Ovary (tissue), 9 donors: ENCODE data around the gene PPA1. TPM values are rescaled to one million over a fixed set of nuclear protein-coding genes. Genes with fewer than 3 reads are reported as not detected.

Source experiments
- DNase-seq, 5 donors: peaks; one replicate each; pipeline ENCODE4 v3.0.0-alpha.2; 2019 to 2020
- H3K27ac ChIP-seq, 2 donors: fragments of 200-600 bp; one replicate each; pipeline versions ENCODE4 v1.5.1 to v1.8.0; 2019 to 2022
- H3K27me3 ChIP-seq: fragments of 200-600 bp; one replicate; pipeline ENCODE4 v1.8.0; 2022
- H3K36me3 ChIP-seq: fragments of 200-600 bp; sonication (generic); one replicate; pipeline ENCODE4 v1.5.1; 2019
- H3K4me1 ChIP-seq: one replicate; pipeline ENCODE4 v1.8.1; 2013; ENCODE audit warnings: mild to moderate bottlenecking, moderate library complexity; ENCODE audit not compliant: insufficient read depth
- H3K4me3 ChIP-seq: fragments of 200-600 bp; sonication (generic); one replicate; pipeline ENCODE4 v1.5.1; 2017
- H3K9me3 ChIP-seq, 2 donors: fragments of 200-600 bp in 1 of 2; sonication (generic) in 1 of 2; one replicate each; pipeline versions ENCODE4 v1.5.1 to v1.8.1; 2013 to 2019; ENCODE audit warnings: mild to moderate bottlenecking in 1 of 2, moderate library complexity in 1 of 2
- EP300 ChIP-seq: sonication (generic); formaldehyde crosslinking; IDR thresholded peaks from one replicate; pipeline ENCODE4 v1.6.1; 2017; ENCODE audit warnings: antibody characterized with exemption
- POLR2A ChIP-seq: fragments of 450-650 bp; IDR thresholded peaks from one replicate; pipeline ENCODE4 v1.6.1; 2017; ENCODE audit warnings: antibody characterized with exemption, mild to moderate bottlenecking, moderate library complexity
- WGBS, 3 donors: extraction: QIAGEN DNeasy Blood & Tissue Kit in 1 of 3; methylation state at CpG; one replicate each; pipeline versions ENCODE4 v1.1.5 to v1.1.7; 2013 to 2017; 5-methylcytosine and 5-hydroxymethylcytosine counted together
- intact Hi-C, 4 donors: fragments of 100-400 bp; cut with DNase I; formaldehyde crosslinking; loops; one replicate each; pipeline versions ENCODE4 v1.11.0 to v1.15.1; 2022 to 2023
- polyA plus RNA-seq, 2 donors: library from polyadenylated mRNA; stranded (reverse); fragments of 200-250 nt in 1 of 2; fragments of 350-450 nt in 1 of 2; fragmentation: Illumina TruSeq in 1 of 2; extraction: RNeasy Lipid Tissue Mini Kit (QIAGEN cat#74804) in 1 of 2; gene quantifications; one replicate each; pipeline ENCODE4 v1.2.3, GENCODE V29; 2013 to 2014
- total RNA-seq, 7 donors: library from RNA; depleted of rRNA in 2 of 7; stranded (reverse); fragments of >200 nt in 2 of 7; fragmentation: NEBNext Ultra II Directional in 3 of 7; extraction: Animal tissue kit (Norgen Biotek cat#: 25700) in 3 of 7; gene quantifications; one replicate each; pipeline versions ENCODE4 v1.1.0 to v1.2.4, GENCODE V29; 2016 to 2023
- TF ChIP-seq, protein P1 (sequence below), 3 donors: fragments of 450-650 bp in 2 of 3; fragments of 200-600 bp in 1 of 3; IDR thresholded peaks; one replicate each; pipeline versions ENCODE4 v1.5.1 to v1.8.0; 2016 to 2022; ENCODE audit warnings: antibody characterized with exemption in 3 of 3, mild to moderate bottlenecking in 1 of 3
- donor health status: DM: no; HTN: no; CAD: no; lungs with moderate emphysema.
- donor health status: DM: no; HTN: no; CAD: no.
- donor health status: Bipolar disorder and iron deficiency.
- donor health status: DM: yes; HTN: yes; CAD: no.
- donor health status: DM: no; HTN: no; CAD: no.
- donor health status: DM: yes; HTN: yes; CAD: no.

The PPA1 gene
- total and polyA plus RNA-seq, 9 donors, result 36.8 to 162 (median 78.4) TPM

DNA sequence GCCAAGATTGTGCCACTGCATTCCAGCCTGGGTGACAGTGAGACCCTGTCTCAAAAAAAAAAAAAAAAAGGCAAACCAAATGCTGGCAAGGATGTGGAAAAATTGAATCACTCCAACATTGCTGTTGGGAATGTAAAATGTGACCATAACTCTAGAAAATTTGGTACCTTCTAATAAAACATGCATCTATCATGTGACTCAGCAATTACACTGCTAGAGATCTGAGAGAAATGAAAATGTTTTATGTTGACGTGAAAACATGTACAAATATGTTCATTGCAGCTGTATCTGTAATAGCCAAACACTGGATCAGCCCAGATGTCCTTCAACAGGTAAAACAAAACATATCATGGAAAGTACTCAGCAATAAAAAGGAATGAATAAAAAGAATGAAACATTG is 32.1 kb downstream of the PPA1 start:
- no peak for DNase-seq
- H3K36me3 ChIP-seq, result no peaks in the 10 kb centered on the region
- no peak overlapping the region for H3K4me3 ChIP-seq
- H3K27ac ChIP-seq, result no peak overlapping the region
- no peaks in the 10 kb centered on the region for H3K9me3 ChIP-seq
- WGBS, 3 donors, result 77 to 90% (median 90%) methylated on average over 1 of the region's 1 CpG
- H3K4me1 ChIP-seq, result no peaks in the 10 kb centered on the region
- intact Hi-C loops, result no loop called here
- TF ChIP-seq EP300 (no peak), POLR2A (no peak)
- TF ChIP-seq, protein P1, sequence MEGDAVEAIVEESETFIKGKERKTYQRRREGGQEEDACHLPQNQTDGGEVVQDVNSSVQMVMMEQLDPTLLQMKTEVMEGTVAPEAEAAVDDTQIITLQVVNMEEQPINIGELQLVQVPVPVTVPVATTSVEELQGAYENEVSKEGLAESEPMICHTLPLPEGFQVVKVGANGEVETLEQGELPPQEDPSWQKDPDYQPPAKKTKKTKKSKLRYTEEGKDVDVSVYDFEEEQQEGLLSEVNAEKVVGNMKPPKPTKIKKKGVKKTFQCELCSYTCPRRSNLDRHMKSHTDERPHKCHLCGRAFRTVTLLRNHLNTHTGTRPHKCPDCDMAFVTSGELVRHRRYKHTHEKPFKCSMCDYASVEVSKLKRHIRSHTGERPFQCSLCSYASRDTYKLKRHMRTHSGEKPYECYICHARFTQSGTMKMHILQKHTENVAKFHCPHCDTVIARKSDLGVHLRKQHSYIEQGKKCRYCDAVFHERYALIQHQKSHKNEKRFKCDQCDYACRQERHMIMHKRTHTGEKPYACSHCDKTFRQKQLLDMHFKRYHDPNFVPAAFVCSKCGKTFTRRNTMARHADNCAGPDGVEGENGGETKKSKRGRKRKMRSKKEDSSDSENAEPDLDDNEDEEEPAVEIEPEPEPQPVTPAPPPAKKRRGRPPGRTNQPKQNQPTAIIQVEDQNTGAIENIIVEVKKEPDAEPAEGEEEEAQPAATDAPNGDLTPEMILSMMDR (IDR thresholded peaks at IDR 0.05), result no peak
- no peaks in the 10 kb centered on the region for H3K27me3 ChIP-seq

DNA sequence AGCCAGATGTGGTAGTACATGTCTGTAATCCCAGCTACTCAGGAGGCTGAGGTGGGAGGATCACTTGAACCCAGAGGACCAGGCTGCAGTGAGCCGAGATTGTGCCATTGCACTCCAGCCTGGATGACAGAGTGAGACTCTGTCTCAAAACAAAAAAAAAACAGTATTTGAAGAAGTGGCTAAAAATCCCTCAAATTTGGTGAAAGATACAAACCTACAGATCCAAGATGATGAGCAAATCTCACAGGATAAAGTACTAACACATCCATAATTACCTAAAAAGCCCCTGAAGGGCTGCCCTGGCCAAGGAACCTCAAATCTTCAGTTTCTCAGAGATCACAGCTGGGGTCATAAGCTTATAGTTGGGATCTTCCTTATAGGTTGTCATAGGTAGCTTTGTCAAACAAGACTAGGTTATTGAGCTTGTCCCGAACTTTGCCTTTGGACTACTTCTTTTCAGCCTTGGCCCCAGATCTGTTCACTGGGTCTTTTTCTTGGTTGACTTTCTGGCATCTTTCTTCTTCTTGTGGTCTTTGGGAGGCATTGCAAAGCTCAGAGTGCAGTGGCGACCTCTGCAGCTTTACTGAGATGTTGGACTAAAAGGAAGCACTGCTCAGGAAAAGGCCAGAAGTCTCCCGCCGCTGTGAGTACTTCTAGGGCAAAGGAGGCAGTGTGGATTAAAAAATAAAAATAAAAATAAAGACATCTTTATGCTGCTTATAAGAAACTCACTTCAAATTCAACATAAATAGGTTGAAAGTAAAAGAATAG is 34.3 kb downstream of the PPA1 start:
- WGBS, 3 donors, result 95 to 98% (median 96%) methylated on average over 5 of the region's 5 CpGs
- H3K36me3 ChIP-seq, result no peaks in the 10 kb centered on the region

DNA sequence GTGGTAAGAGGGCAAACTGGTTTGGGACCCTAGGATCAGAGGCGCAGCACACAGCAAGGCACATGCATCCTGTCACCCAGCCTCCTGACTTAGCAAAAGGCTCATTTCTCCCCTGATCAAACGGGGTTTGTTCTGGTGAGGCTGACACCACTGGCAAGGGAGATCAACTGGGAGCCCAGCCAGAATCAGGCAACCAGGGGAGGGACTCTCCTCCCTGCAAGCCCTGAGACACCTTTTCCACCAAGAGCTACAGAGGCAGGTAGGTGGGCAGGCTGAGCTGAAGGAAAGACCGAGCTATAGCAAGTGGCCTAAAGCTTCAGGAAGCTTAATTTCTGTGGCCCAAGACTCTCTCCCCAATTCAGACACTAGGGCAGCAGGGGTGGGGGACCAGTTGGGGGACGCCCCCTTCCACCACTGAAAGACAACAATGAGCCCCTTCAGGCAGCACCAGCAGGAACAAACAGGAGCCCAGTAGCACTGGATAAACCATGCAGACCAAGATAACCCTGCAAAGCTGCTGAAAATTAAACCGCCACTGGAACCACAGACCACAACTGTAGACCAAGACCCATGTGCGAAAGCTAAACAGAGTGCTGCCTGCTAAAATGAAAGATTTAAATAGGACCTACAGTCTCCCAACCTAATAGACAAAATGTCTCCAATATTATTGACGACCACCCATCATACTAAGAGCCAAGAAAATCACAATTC is 35.8 kb downstream of the PPA1 start:
- no peaks in the 10 kb centered on the region for H3K36me3 ChIP-seq
- H3K9me3 ChIP-seq, result no peaks in the 10 kb centered on the region
- H3K4me1 ChIP-seq, result peaks cover 2% of the 10 kb centered on the region
- TF ChIP-seq EP300 (no peak), POLR2A (no peak)
- TF ChIP-seq, protein P1 (IDR thresholded peaks at IDR 0.05), result no peak
- intact Hi-C loops, result no loop called here
- H3K4me3 ChIP-seq, result no peak overlapping the region
- DNase-seq, result no peak
- no peak overlapping the region for H3K27ac ChIP-seq
- no peaks in the 10 kb centered on the region for H3K27me3 ChIP-seq
- WGBS, 3 donors, result 83 to 93% (median 87%) methylated on average over 7 of the region's 7 CpGs

More for the DNA sequence above, 34.3 kb downstream of the PPA1 start:
- Histone ChIP-seq H3K4me3 (no peak overlapping the region), H3K27ac (no peak overlapping the region), H3K4me1 (peaks cover 2% of the 10 kb centered on the region), H3K9me3 (no peaks in the 10 kb centered on the region), H3K27me3 (no peaks in the 10 kb centered on the region)
- DNase-seq, result no peak
- TF ChIP-seq, protein P1 (IDR thresholded peaks at IDR 0.05), result no peak
- no peak for TF ChIP-seq EP300
- TF ChIP-seq POLR2A, result no peak
- intact Hi-C loops, result no loop called here

DNA sequence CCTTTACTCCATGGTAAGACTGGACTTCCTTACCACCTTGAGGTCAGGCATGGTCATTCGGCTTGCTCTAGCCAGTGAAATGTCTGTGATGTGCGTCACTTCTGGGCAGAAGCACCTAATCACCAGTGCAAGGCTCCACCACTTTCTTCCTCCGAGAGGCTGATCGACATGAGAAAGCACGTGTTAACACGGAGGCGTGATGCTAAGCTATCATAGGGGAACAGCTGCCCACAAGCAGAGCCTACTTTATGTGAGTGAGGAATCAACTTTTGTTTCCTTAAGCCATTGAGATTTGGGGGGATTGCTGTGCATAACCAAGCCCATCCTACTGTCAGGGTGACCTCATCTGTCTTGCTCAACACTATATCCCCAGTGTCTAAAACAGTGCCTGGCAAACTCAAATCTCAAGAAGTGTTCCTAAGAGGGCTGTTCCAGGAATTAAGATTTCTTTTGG is 39.8 kb downstream of the PPA1 start:
- TF ChIP-seq, protein P1 (IDR thresholded peaks at IDR 0.05), result no peak
- TF ChIP-seq POLR2A, result no peak
- H3K27ac ChIP-seq, result no peak overlapping the region
- no peaks in the 10 kb centered on the region for H3K36me3 ChIP-seq
- H3K4me3 ChIP-seq, result no peak overlapping the region
- WGBS, 3 donors, result 94 to 97% (median 96%) methylated on average over 7 of the region's 7 CpGs
- H3K9me3 ChIP-seq, result no peaks in the 10 kb centered on the region
- DNase-seq, result no peak
- intact Hi-C loops, result no loop called here
- no peaks in the 10 kb centered on the region for H3K27me3 ChIP-seq
- H3K4me1 ChIP-seq, result peaks cover 2% of the 10 kb centered on the region
